H1 (cell line): ENCODE data around the gene PAX8. TPM values are rescaled to one million over a fixed set of nuclear protein-coding genes. Genes with fewer than 3 reads are reported as not detected.

Experiments
- CTCF ChIA-PET: fragments of 300-600 bp; sonication (Branson Sonifier 250); formaldehyde crosslinking; loops from one replicate; lab custom pipeline; 2021; ENCODE audit not compliant: partially characterized antibody; lab: Charles Lee
- POLR2A ChIA-PET: fragments of 300-600 bp; sonication (Branson Sonifier 250); formaldehyde crosslinking; loops from one replicate; lab custom pipeline; 2021; ENCODE audit warnings: inconsistent platforms; ENCODE audit not compliant: partially characterized antibody; lab: Charles Lee
- DNase-seq, 2 experiments: peaks; one replicate each; pipeline versions ENCODE4 v3.0.0 to v3.0.0-alpha.2; 2010 to 2022; ENCODE audit warnings: low spot score in 2 of 2, low read depth in 1 of 2, mixed read lengths in 1 of 2
- FAIRE-seq: peaks from 2 replicates; lab custom pipeline; 2011; peaks lifted over from hg19 to GRCh38; lab: Jason Lieb, UNC
- H2AFZ ChIP-seq: 2 replicates; pipeline ENCODE4 v1.8.1; 2012; ENCODE audit warnings: low read length, inconsistent platforms
- H2AK5ac ChIP-seq: 2 replicates; pipeline ENCODE4 v1.6.1; 2013; ENCODE audit warnings: low read depth, low read length
- H2BK120ac ChIP-seq: replicated peaks from 2 replicates; pipeline ENCODE3; 2013; ENCODE audit warnings: low read depth, low read length, inconsistent platforms
- H2BK12ac ChIP-seq: 2 replicates; pipeline ENCODE4 v1.6.1; 2013; ENCODE audit warnings: low read depth, low read length
- H2BK15ac ChIP-seq: 2 replicates; pipeline ENCODE4 v1.6.1; 2013; ENCODE audit warnings: low read length
- H2BK20ac ChIP-seq: 2 replicates; pipeline ENCODE4 v1.6.1; 2013; ENCODE audit warnings: low read length
- H2BK5ac ChIP-seq: 2 replicates; pipeline ENCODE4 v1.6.1; 2013; ENCODE audit warnings: low read depth, low read length
- H3K14ac ChIP-seq: 2 replicates; pipeline ENCODE4 v1.6.1; 2013; ENCODE audit warnings: inconsistent platforms; ENCODE audit not compliant: insufficient read length
- H3K18ac ChIP-seq: 2 replicates; pipeline ENCODE4 v1.6.1; 2013; ENCODE audit warnings: low read length; ENCODE audit errors: extremely low read depth
- H3K23ac ChIP-seq: 2 replicates; pipeline ENCODE4 v1.6.1; 2013; ENCODE audit warnings: inconsistent platforms; ENCODE audit not compliant: insufficient read length
- H3K23me2 ChIP-seq: 2 replicates; pipeline ENCODE4 v1.6.1; 2013; ENCODE audit warnings: low read depth, low read length
- H3K27ac ChIP-seq: 2 replicates; pipeline ENCODE4 v1.6.1; 2011; ENCODE audit warnings: low read depth, low read length, inconsistent platforms
- H3K27me3 ChIP-seq, 4 experiments: replicated peaks in 1 of 4; 1 replicate in 1 of 4; 2 replicates in 3 of 4; pipeline versions ENCODE4 v1.6.1 to v1.8.1; 2011 to 2013; ENCODE audit warnings: low read length in 3 of 4, mild to moderate bottlenecking in 3 of 4, inconsistent platforms in 2 of 4, mixed read lengths in 2 of 4, moderate library complexity in 1 of 4; ENCODE audit not compliant: control insufficient read depth in 3 of 4, insufficient read depth in 3 of 4; ENCODE audit errors: extremely low read depth in 1 of 4
- H3K36me3 ChIP-seq, 4 experiments: 2 replicates each; pipeline versions ENCODE4 v1.6.1 to v1.8.1; 2011 to 2013; ENCODE audit warnings: mild to moderate bottlenecking in 4 of 4, low read length in 3 of 4, moderate library complexity in 2 of 4, control low read depth in 1 of 4, inconsistent platforms in 1 of 4; ENCODE audit not compliant: insufficient read depth in 4 of 4, control insufficient read depth in 2 of 4
- H3K4ac ChIP-seq: replicated peaks from 2 replicates; pipeline ENCODE3; 2013; ENCODE audit warnings: low read length, low read depth, mixed read lengths, inconsistent platforms; ENCODE audit not compliant: insufficient read length
- H3K4me1 ChIP-seq, 4 experiments: replicated peaks in 1 of 4; 1 replicate in 1 of 4; 2 replicates in 3 of 4; pipeline versions ENCODE4 v1.6.1 to v1.8.1; 2011 to 2013; ENCODE audit warnings: low read length in 3 of 4, inconsistent platforms in 2 of 4, mixed read lengths in 1 of 4; ENCODE audit not compliant: insufficient read depth in 4 of 4, control insufficient read depth in 3 of 4
- H3K4me2 ChIP-seq, 2 experiments: 2 replicates each; pipeline versions ENCODE4 v1.6.1 to v1.8.1; 2011 to 2013; ENCODE audit warnings: low read depth in 2 of 2, low read length in 2 of 2, control low read depth in 1 of 2, inconsistent platforms in 1 of 2, mild to moderate bottlenecking in 1 of 2; ENCODE audit not compliant: insufficient read depth in 1 of 2
- H3K4me3 ChIP-seq, 4 experiments: fragments of 200-600, 300-600 bp in 1 of 4; sonication (generic), shearing (Covaris generic), sonication (Bioruptor Twin) in 1 of 4; 2 replicates each; pipeline versions ENCODE4 v1.5.1 to v1.8.1; 2011 to 2016; ENCODE audit warnings: low read length in 4 of 4, low read depth in 3 of 4, control low read depth in 2 of 4, inconsistent platforms in 2 of 4, mild to moderate bottlenecking in 2 of 4, mixed read lengths in 1 of 4, moderate library complexity in 1 of 4; ENCODE audit not compliant: insufficient read depth in 2 of 4; ENCODE audit errors: extremely low read depth in 1 of 4
- H3K56ac ChIP-seq: replicated peaks from 2 replicates; pipeline ENCODE3; 2013; ENCODE audit warnings: low read depth, mild to moderate bottlenecking, mixed read lengths, low read length, inconsistent platforms; ENCODE audit not compliant: insufficient read length
- H3K79me1 ChIP-seq: 2 replicates; pipeline ENCODE4 v1.6.1; 2013; ENCODE audit warnings: low read depth, low read length, control low read depth
- H3K79me2 ChIP-seq, 2 experiments: 2 replicates each; pipeline versions ENCODE4 v1.6.1 to v1.8.1; 2012 to 2013; ENCODE audit warnings: low read length in 2 of 2, mild to moderate bottlenecking in 2 of 2, inconsistent platforms in 1 of 2; ENCODE audit not compliant: insufficient read depth in 2 of 2, control insufficient read depth in 1 of 2
- H3K9ac ChIP-seq, 4 experiments: replicated peaks in 1 of 4; 1 replicate in 1 of 4; 2 replicates in 3 of 4; pipeline versions ENCODE4 v1.6.1 to v1.8.1; 2011 to 2013; ENCODE audit warnings: low read depth in 3 of 4, low read length in 3 of 4, control low read depth in 2 of 4, mild to moderate bottlenecking in 2 of 4, moderate library complexity in 2 of 4, inconsistent platforms in 1 of 4; ENCODE audit errors: extremely low read depth in 1 of 4
- H3K9me3 ChIP-seq, 2 experiments: 2 replicates each; pipeline versions ENCODE4 v1.6.1 to v1.8.1; 2012 to 2013; ENCODE audit warnings: mild to moderate bottlenecking in 2 of 2, moderate library complexity in 2 of 2, control low read depth in 1 of 2, inconsistent platforms in 1 of 2, low read depth in 1 of 2, low read length in 1 of 2, mixed read lengths in 1 of 2; ENCODE audit not compliant: insufficient read depth in 2 of 2
- H4K20me1 ChIP-seq, 2 experiments: replicated peaks in 1 of 2; 2 replicates each; pipeline versions ENCODE3 to v1.8.1; 2011 to 2013; ENCODE audit warnings: inconsistent platforms in 2 of 2, low read length in 2 of 2, mild to moderate bottlenecking in 1 of 2; ENCODE audit not compliant: insufficient read depth in 2 of 2, control insufficient read depth in 1 of 2
- H4K5ac ChIP-seq: 2 replicates; pipeline ENCODE4 v1.6.1; 2013; ENCODE audit warnings: low read length, low read depth, mixed read lengths, inconsistent platforms; ENCODE audit not compliant: insufficient read length
- H4K8ac ChIP-seq: 2 replicates; pipeline ENCODE4 v1.8.0; 2013; ENCODE audit warnings: mild to moderate bottlenecking, moderate library complexity, low read length, inconsistent platforms; ENCODE audit not compliant: insufficient read depth; ENCODE audit errors: extremely low read depth
- H4K91ac ChIP-seq: replicated peaks from 2 replicates; pipeline ENCODE3; 2013; ENCODE audit warnings: low read length, mixed read lengths, inconsistent platforms; ENCODE audit not compliant: insufficient read length
- BACH1 ChIP-seq: IDR thresholded peaks from 2 replicates; pipeline ENCODE4 v1.6.1; 2012; ENCODE audit warnings: low read length, improper control_type of control experiment
- CBX5 ChIP-seq: fragments of 300-800, 300-1000 bp; sonication (generic); IDR thresholded peaks from 2 replicates; pipeline ENCODE4 v1.7.1; 2016; ENCODE audit warnings: antibody characterized with exemption, low read length, low read depth
- EP300 ChIP-seq, 2 experiments: IDR thresholded peaks; 1 replicate in 1 of 2; 2 replicates in 1 of 2; pipeline ENCODE4 v1.6.1; 2011 to 2012; ENCODE audit warnings: low read depth in 2 of 2, low read length in 2 of 2, mild to moderate bottlenecking in 2 of 2, borderline replicate concordance in 1 of 2, inconsistent platforms in 1 of 2, moderate library complexity in 1 of 2
- POU5F1 ChIP-seq: IDR thresholded peaks from 2 replicates; pipeline ENCODE4 v1.6.1; 2011; ENCODE audit warnings: low read depth, mild to moderate bottlenecking, low read length, moderate library complexity
- RXRA ChIP-seq: IDR thresholded peaks from 2 replicates; pipeline ENCODE4 v1.6.1; 2011; ENCODE audit warnings: low read depth, mild to moderate bottlenecking, low read length, moderate library complexity; ENCODE audit not compliant: insufficient read depth
- TBP ChIP-seq: IDR thresholded peaks from 2 replicates; pipeline ENCODE4 v1.6.1; 2011; ENCODE audit warnings: low read depth, low read length, improper control_type of control experiment
- WGBS, 2 experiments: shearing (Covaris generic) in 1 of 2; methylation state at CpG; one replicate each; pipeline versions ENCODE4 v1.1.6 to v1.1.7; 2013 to 2015; ENCODE audit warnings: low lambda C conversion rate in 2 of 2, mixed read lengths in 2 of 2, inconsistent platforms in 1 of 2, low coverage in 1 of 2, missing lambda C conversion rate in 1 of 2; ENCODE audit not compliant: insufficient replicate concordance in 2 of 2, insufficient coverage in 1 of 2, insufficient read length in 1 of 2; ENCODE audit errors: extremely low coverage in 1 of 2, missing lambda C conversion rate in 1 of 2; 5-methylcytosine and 5-hydroxymethylcytosine counted together
- polyA plus RNA-seq, 7 experiments: library from polyadenylated mRNA; depleted of rRNA in 3 of 7; stranded (reverse) in 5 of 7; unstranded in 2 of 7; fragments of >200 nt in 5 of 7; fragments of 200-250 nt in 2 of 7; gene quantifications; 1 replicate in 5 of 7; 2 replicates in 1 of 7; 4 replicates in 1 of 7; pipeline versions ENCODE4 v1.2.1 to v1.2.3, GENCODE V29; 2011 to 2013; ENCODE audit warnings: missing spikeins in 2 of 7, mixed read lengths in 2 of 7
- total RNA-seq: library from RNA; stranded (reverse); fragmentation: NEBNext Ultra II Directional; extraction: Animal tissue kit (Norgen Biotek cat#: 25700); gene quantifications from 2 replicates; pipeline ENCODE4 v1.2.1, GENCODE V29; 2021
- TF ChIP-seq, protein P1 (sequence below), 3 experiments: IDR thresholded peaks; 1 replicate in 2 of 3; 2 replicates in 1 of 3; pipeline versions ENCODE4 v1.5.1 to v1.6.1; 2011; ENCODE audit warnings: low read length in 3 of 3, mild to moderate bottlenecking in 3 of 3, inconsistent platforms in 2 of 3, low read depth in 1 of 3, moderate library complexity in 1 of 3; ENCODE audit not compliant: insufficient read depth in 1 of 3; ENCODE audit errors: control extremely low read depth in 1 of 3
- TF ChIP-seq, protein P2 (sequence below): IDR thresholded peaks from 2 replicates; pipeline ENCODE4 v1.6.1; 2011; ENCODE audit warnings: low read length, improper control_type of control experiment
- TF ChIP-seq, protein P3 (sequence below): IDR thresholded peaks from 2 replicates; pipeline ENCODE4 v1.6.1; 2012; ENCODE audit warnings: inconsistent platforms

Gene PAX8
- total and polyA plus RNA-seq, 2 of the 8 experiments (the other 6 are each of a cell fraction or from before 2014, with no cell fraction given) = 0.02 TPM; not detected in 1

DNA sequence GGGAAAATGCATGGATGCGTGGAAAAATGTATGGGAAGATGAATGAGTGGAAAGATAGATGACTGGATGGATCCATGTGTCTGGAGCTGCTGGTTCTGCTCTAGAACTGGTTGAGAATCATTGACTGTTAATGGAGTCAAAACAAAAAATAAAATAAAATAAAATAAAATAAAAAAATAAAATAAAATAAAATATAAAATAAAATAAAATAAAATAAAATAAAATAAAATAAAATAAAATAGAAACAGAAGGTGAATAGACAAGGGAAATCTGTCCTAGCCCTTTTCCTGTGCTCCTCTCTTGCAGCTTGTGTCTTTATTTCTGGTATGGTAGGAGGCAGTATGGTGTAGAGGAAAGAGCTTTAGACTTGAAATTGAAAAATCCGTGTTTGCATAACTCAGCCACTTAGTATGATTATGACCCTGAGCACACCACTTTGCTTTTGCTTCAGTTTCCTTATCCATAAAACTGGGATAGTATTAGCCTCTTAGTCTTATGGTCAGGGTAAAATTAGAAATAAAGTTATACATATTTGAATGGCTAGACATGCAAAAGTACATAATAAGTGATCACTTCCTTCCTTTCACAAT is 54.0 kb downstream of the PAX8 start:
- Histone ChIP-seq H4K91ac (no peak overlapping the region), H4K8ac (no peak overlapping the region), H4K20me1 (no peaks in the 10 kb centered on the region), H3K9me3 (no peaks in the 10 kb centered on the region), H2AFZ (no peak overlapping the region), H3K56ac (no peak overlapping the region), H3K27ac (no peak overlapping the region), H3K4me1 (peaks cover 0 to 6% (median 3%) of the 10 kb centered on the region in 4 experiments; a peak in 4 of 7 replicates), H2BK120ac (no peak overlapping the region), H3K14ac (no peak overlapping the region), H2AK5ac (no peak overlapping the region), H3K79me1 (no peaks in the 10 kb centered on the region), H3K79me2 (no peaks in the 10 kb centered on the region), H2BK15ac (no peak overlapping the region), H2BK12ac (no peak overlapping the region), H3K27me3 (no peaks in the 10 kb centered on the region), H3K36me3 (no peaks in the 10 kb centered on the region), H2BK5ac (no peak overlapping the region), H3K9ac (no peak overlapping the region), H2BK20ac (no peak overlapping the region), H4K5ac (no peak overlapping the region), H3K4me2 (no peak overlapping the region), H3K23me2 (no peaks in the 10 kb centered on the region; the same call in 1 of the 2 replicates), H3K4me3 (no peak overlapping the region), H3K4ac (no peak overlapping the region), H3K18ac (no peak overlapping the region), H3K23ac (no peak overlapping the region)
- FAIRE-seq (no peak), DNase-seq (no peak)
- ChIA-PET POLR2A (no interaction called here), CTCF (interaction anchor here (0.7 to 4.2 kb wide), 2 partner anchors 20 to 59 kb away, joined by 3 to 22 read pairs; no protein-coding TSS in a partner anchor)
- WGBS, 2 experiments = 88 to 100% methylated on average over 1 to 2 of the region's 2 CpGs
- TF ChIP-seq TBP (no peak), CBX5 (no peak), EP300 (IDR thresholded peaks at IDR 0.05; ENCODE audit: borderline replicate concordance in 1 of 2, low read depth in 2 of 2, low read length in 2 of 2) (no peak), BACH1 (no peak), RXRA (no peak), POU5F1 (no peak)
- TF ChIP-seq, protein P1, sequence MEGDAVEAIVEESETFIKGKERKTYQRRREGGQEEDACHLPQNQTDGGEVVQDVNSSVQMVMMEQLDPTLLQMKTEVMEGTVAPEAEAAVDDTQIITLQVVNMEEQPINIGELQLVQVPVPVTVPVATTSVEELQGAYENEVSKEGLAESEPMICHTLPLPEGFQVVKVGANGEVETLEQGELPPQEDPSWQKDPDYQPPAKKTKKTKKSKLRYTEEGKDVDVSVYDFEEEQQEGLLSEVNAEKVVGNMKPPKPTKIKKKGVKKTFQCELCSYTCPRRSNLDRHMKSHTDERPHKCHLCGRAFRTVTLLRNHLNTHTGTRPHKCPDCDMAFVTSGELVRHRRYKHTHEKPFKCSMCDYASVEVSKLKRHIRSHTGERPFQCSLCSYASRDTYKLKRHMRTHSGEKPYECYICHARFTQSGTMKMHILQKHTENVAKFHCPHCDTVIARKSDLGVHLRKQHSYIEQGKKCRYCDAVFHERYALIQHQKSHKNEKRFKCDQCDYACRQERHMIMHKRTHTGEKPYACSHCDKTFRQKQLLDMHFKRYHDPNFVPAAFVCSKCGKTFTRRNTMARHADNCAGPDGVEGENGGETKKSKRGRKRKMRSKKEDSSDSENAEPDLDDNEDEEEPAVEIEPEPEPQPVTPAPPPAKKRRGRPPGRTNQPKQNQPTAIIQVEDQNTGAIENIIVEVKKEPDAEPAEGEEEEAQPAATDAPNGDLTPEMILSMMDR (IDR thresholded peaks at IDR 0.05; ENCODE audit: control extremely low read depth in 1 of 3, insufficient read depth in 1 of 3, low read depth in 1 of 3, low read length in 3 of 3) = no peak
- TF ChIP-seq, protein P2, sequence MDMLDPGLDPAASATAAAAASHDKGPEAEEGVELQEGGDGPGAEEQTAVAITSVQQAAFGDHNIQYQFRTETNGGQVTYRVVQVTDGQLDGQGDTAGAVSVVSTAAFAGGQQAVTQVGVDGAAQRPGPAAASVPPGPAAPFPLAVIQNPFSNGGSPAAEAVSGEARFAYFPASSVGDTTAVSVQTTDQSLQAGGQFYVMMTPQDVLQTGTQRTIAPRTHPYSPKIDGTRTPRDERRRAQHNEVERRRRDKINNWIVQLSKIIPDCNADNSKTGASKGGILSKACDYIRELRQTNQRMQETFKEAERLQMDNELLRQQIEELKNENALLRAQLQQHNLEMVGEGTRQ = no peak
- TF ChIP-seq, protein P3, sequence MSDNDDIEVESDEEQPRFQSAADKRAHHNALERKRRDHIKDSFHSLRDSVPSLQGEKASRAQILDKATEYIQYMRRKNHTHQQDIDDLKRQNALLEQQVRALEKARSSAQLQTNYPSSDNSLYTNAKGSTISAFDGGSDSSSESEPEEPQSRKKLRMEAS = no peak
